ENCODE data around the gene MYO1G. TPM values are rescaled to one million over a fixed set of nuclear protein-coding genes. Genes with fewer than 3 reads are reported as not detected.

Gene MYO1G
- total RNA-seq, 1 experiment from 2014 or later: 0.46 TPM

DNA sequence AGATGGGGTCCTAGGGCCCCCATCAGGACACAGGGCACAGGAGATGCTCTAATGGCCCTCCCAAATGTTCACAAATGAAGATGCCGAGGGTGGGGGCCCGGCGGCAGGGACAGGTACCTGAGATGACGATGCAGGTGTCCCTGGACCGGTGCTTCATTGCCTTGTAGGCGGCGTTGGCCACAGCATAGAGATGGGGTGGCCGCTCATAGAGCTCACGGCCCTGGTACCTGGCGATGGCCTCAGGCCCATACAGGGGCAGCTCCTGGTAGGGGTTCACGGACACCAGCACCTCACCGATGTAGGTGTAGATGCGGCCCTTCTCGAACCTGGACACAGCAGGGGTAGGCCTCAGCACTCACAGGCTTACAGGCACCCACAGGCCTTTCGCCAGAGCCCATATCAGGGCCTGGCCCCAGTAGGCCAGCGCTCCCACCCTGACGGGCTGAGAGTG is 2.0 kb downstream of the MYO1G start:
- Mint-ChIP-seq H3K27me3 (ENCODE audit: low read depth) (no peaks in the 10 kb centered on the region; the same call in 1 of the 2 replicates), H3K4me1 (no peaks in the 10 kb centered on the region), H3K4me3 (no peak overlapping the region), H3K36me3 (no peaks in the 10 kb centered on the region; the same call in 1 of the 2 replicates), H3K27ac (no peak overlapping the region; the same call in 1 of the 2 replicates), H3K9me3 (no peaks in the 10 kb centered on the region)
- CTCF ChIA-PET: no interaction called here
- ATAC-seq (no peak), DNase-seq (ENCODE audit: low spot score) (no peak)
- TF ChIP-seq, protein P1, sequence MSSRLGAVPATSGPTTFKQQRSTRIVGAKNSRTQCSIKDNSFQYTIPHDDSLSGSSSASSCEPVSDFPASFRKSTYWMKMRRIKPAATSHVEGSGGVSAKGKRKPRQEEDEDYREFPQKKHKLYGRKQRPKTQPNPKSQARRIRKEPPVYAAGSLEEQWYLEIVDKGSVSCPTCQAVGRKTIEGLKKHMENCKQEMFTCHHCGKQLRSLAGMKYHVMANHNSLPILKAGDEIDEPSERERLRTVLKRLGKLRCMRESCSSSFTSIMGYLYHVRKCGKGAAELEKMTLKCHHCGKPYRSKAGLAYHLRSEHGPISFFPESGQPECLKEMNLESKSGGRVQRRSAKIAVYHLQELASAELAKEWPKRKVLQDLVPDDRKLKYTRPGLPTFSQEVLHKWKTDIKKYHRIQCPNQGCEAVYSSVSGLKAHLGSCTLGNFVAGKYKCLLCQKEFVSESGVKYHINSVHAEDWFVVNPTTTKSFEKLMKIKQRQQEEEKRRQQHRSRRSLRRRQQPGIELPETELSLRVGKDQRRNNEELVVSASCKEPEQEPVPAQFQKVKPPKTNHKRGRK (CRISPR knock-in tag; IDR thresholded peaks at IDR 0.05; ENCODE audit: borderline replicate concordance): no peak
- TF ChIP-seq NFYB (CRISPR knock-in tag; conservative IDR thresholded peaks at IDR 0.05; ENCODE audit: low read depth): no peak
- TF ChIP-seq, protein P2, sequence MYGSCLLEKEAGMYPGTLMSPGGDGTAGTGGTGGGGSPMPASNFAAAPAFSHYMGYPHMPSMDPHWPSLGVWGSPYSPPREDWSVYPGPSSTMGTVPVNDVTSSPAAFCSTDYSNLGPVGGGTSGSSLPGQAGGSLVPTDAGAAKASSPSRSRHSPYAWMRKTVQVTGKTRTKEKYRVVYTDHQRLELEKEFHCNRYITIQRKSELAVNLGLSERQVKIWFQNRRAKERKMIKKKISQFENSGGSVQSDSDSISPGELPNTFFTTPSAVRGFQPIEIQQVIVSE (CRISPR knock-in tag; IDR thresholded peaks at IDR 0.05; ENCODE audit: borderline replicate concordance): no peak
- no peak for TF ChIP-seq TP53 (CRISPR knock-in tag; IDR thresholded peaks at IDR 0.05)
- TF ChIP-seq ZBTB21 (CRISPR knock-in tag; IDR thresholded peaks at IDR 0.05; ENCODE audit: borderline replicate concordance): no peak
- TF ChIP-seq, protein P3, sequence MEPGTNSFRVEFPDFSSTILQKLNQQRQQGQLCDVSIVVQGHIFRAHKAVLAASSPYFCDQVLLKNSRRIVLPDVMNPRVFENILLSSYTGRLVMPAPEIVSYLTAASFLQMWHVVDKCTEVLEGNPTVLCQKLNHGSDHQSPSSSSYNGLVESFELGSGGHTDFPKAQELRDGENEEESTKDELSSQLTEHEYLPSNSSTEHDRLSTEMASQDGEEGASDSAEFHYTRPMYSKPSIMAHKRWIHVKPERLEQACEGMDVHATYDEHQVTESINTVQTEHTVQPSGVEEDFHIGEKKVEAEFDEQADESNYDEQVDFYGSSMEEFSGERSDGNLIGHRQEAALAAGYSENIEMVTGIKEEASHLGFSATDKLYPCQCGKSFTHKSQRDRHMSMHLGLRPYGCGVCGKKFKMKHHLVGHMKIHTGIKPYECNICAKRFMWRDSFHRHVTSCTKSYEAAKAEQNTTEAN (CRISPR knock-in tag; IDR thresholded peaks at IDR 0.05): no peak
- TF ChIP-seq, protein P4, sequence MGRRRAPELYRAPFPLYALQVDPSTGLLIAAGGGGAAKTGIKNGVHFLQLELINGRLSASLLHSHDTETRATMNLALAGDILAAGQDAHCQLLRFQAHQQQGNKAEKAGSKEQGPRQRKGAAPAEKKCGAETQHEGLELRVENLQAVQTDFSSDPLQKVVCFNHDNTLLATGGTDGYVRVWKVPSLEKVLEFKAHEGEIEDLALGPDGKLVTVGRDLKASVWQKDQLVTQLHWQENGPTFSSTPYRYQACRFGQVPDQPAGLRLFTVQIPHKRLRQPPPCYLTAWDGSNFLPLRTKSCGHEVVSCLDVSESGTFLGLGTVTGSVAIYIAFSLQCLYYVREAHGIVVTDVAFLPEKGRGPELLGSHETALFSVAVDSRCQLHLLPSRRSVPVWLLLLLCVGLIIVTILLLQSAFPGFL (CRISPR knock-in tag; IDR thresholded peaks at IDR 0.05; ENCODE audit: borderline replicate concordance): no peak
- no peak for TF ChIP-seq NR1H2 (CRISPR knock-in tag; IDR thresholded peaks at IDR 0.05)
- TF ChIP-seq, protein P5, sequence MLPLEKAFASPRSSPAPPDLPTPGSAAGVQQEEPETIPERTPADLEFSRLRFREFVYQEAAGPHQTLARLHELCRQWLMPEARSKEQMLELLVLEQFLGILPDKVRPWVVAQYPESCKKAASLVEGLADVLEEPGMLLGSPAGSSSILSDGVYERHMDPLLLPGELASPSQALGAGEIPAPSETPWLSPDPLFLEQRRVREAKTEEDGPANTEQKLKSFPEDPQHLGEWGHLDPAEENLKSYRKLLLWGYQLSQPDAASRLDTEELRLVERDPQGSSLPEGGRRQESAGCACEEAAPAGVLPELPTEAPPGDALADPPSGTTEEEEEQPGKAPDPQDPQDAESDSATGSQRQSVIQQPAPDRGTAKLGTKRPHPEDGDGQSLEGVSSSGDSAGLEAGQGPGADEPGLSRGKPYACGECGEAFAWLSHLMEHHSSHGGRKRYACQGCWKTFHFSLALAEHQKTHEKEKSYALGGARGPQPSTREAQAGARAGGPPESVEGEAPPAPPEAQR (CRISPR knock-in tag; IDR thresholded peaks at IDR 0.05): no peak
- TF ChIP-seq MYBL2 (CRISPR knock-in tag; IDR thresholded peaks at IDR 0.05): no peak
- no peak for TF ChIP-seq ATF1 (CRISPR knock-in tag; IDR thresholded peaks at IDR 0.05)
- TF ChIP-seq, protein P6, sequence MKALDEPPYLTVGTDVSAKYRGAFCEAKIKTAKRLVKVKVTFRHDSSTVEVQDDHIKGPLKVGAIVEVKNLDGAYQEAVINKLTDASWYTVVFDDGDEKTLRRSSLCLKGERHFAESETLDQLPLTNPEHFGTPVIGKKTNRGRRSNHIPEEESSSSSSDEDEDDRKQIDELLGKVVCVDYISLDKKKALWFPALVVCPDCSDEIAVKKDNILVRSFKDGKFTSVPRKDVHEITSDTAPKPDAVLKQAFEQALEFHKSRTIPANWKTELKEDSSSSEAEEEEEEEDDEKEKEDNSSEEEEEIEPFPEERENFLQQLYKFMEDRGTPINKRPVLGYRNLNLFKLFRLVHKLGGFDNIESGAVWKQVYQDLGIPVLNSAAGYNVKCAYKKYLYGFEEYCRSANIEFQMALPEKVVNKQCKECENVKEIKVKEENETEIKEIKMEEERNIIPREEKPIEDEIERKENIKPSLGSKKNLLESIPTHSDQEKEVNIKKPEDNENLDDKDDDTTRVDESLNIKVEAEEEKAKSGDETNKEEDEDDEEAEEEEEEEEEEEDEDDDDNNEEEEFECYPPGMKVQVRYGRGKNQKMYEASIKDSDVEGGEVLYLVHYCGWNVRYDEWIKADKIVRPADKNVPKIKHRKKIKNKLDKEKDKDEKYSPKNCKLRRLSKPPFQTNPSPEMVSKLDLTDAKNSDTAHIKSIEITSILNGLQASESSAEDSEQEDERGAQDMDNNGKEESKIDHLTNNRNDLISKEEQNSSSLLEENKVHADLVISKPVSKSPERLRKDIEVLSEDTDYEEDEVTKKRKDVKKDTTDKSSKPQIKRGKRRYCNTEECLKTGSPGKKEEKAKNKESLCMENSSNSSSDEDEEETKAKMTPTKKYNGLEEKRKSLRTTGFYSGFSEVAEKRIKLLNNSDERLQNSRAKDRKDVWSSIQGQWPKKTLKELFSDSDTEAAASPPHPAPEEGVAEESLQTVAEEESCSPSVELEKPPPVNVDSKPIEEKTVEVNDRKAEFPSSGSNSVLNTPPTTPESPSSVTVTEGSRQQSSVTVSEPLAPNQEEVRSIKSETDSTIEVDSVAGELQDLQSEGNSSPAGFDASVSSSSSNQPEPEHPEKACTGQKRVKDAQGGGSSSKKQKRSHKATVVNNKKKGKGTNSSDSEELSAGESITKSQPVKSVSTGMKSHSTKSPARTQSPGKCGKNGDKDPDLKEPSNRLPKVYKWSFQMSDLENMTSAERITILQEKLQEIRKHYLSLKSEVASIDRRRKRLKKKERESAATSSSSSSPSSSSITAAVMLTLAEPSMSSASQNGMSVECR (CRISPR knock-in tag; IDR thresholded peaks at IDR 0.05; ENCODE audit: borderline replicate concordance): no peak
- TF ChIP-seq TCF7 (CRISPR knock-in tag; IDR thresholded peaks at IDR 0.05; ENCODE audit: low read depth): no peak
- TF ChIP-seq NFE2L1 (CRISPR knock-in tag; IDR thresholded peaks at IDR 0.05): no peak
- TF ChIP-seq HMGA2 (CRISPR knock-in tag; IDR thresholded peaks at IDR 0.05): no peak
- TF ChIP-seq JUN (CRISPR knock-in tag; IDR thresholded peaks at IDR 0.05): no peak
- POLR2A ChIA-PET: no interaction called here
